ENCODE results near the gene PCNT. TPM values are rescaled to one million over a fixed set of nuclear protein-coding genes. Genes with fewer than 3 reads are reported as not detected.

Gene PCNT
- total RNA-seq, 1 experiment from 2014 or later = 41.0 TPM

GRCh38 chr21:46388206-46388880 is 64.4 kb downstream of the PCNT start:
- peaks cover 45% of the 10 kb centered on the region for H3K36me3 Mint-ChIP-seq
- H3K9me3 Mint-ChIP-seq = peaks cover 10% of the 10 kb centered on the region

More at GRCh38 chr21:46388206-46388880, 64.4 kb downstream of the PCNT start:
- H3K4me3 Mint-ChIP-seq = no peak overlapping the region
- H3K4me1 Mint-ChIP-seq = no peaks in the 10 kb centered on the region
- DNase-seq (ENCODE audit: low spot score) (no peak), ATAC-seq (no peak)
- H3K27ac Mint-ChIP-seq = no peak overlapping the region
- TF ChIP-seq HMGA2 (CRISPR knock-in tag; IDR thresholded peaks at IDR 0.05) (no peak), NR2C2 (CRISPR knock-in tag; IDR thresholded peaks at IDR 0.05) (no peak), NFYB (CRISPR knock-in tag; conservative IDR thresholded peaks at IDR 0.05; ENCODE audit: low read depth) (no peak), CDX4 (CRISPR knock-in tag; IDR thresholded peaks at IDR 0.05; ENCODE audit: borderline replicate concordance) (no peak), ZNF425 (CRISPR knock-in tag; conservative IDR thresholded peaks at IDR 0.05) (no peak), ZNF121 (CRISPR knock-in tag; IDR thresholded peaks at IDR 0.05) (no peak), TEAD4 (CRISPR knock-in tag; IDR thresholded peaks at IDR 0.05) (no peak), CTCF (IDR thresholded peaks at IDR 0.05) (no peak), ATF1 (CRISPR knock-in tag; IDR thresholded peaks at IDR 0.05) (no peak), ZNF263 (CRISPR knock-in tag; IDR thresholded peaks at IDR 0.05; ENCODE audit: low read depth) (no peak), RORB (CRISPR knock-in tag; IDR thresholded peaks at IDR 0.05) (no peak), ZNF512 (CRISPR knock-in tag; IDR thresholded peaks at IDR 0.05; ENCODE audit: borderline replicate concordance) (no peak), JUN (CRISPR knock-in tag; IDR thresholded peaks at IDR 0.05) (no peak), AFF4 (CRISPR knock-in tag; IDR thresholded peaks at IDR 0.05; ENCODE audit: borderline replicate concordance) (no peak), ZBTB21 (CRISPR knock-in tag; IDR thresholded peaks at IDR 0.05; ENCODE audit: borderline replicate concordance) (no peak), MAX (CRISPR knock-in tag; IDR thresholded peaks at IDR 0.05) (no peak), ESRRA (CRISPR knock-in tag; IDR thresholded peaks at IDR 0.05; ENCODE audit: borderline replicate concordance) (no peak)
- TF ChIP-seq, protein P1, sequence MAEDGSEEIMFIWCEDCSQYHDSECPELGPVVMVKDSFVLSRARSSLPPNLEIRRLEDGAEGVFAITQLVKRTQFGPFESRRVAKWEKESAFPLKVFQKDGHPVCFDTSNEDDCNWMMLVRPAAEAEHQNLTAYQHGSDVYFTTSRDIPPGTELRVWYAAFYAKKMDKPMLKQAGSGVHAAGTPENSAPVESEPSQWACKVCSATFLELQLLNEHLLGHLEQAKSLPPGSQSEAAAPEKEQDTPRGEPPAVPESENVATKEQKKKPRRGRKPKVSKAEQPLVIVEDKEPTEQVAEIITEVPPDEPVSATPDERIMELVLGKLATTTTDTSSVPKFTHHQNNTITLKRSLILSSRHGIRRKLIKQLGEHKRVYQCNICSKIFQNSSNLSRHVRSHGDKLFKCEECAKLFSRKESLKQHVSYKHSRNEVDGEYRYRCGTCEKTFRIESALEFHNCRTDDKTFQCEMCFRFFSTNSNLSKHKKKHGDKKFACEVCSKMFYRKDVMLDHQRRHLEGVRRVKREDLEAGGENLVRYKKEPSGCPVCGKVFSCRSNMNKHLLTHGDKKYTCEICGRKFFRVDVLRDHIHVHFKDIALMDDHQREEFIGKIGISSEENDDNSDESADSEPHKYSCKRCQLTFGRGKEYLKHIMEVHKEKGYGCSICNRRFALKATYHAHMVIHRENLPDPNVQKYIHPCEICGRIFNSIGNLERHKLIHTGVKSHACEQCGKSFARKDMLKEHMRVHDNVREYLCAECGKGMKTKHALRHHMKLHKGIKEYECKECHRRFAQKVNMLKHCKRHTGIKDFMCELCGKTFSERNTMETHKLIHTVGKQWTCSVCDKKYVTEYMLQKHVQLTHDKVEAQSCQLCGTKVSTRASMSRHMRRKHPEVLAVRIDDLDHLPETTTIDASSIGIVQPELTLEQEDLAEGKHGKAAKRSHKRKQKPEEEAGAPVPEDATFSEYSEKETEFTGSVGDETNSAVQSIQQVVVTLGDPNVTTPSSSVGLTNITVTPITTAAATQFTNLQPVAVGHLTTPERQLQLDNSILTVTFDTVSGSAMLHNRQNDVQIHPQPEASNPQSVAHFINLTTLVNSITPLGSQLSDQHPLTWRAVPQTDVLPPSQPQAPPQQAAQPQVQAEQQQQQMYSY (CRISPR knock-in tag; IDR thresholded peaks at IDR 0.05) = no peak
- TF ChIP-seq, protein P2, sequence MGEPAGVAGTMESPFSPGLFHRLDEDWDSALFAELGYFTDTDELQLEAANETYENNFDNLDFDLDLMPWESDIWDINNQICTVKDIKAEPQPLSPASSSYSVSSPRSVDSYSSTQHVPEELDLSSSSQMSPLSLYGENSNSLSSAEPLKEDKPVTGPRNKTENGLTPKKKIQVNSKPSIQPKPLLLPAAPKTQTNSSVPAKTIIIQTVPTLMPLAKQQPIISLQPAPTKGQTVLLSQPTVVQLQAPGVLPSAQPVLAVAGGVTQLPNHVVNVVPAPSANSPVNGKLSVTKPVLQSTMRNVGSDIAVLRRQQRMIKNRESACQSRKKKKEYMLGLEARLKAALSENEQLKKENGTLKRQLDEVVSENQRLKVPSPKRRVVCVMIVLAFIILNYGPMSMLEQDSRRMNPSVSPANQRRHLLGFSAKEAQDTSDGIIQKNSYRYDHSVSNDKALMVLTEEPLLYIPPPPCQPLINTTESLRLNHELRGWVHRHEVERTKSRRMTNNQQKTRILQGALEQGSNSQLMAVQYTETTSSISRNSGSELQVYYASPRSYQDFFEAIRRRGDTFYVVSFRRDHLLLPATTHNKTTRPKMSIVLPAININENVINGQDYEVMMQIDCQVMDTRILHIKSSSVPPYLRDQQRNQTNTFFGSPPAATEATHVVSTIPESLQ (CRISPR knock-in tag; IDR thresholded peaks at IDR 0.05) = no peak
- TF ChIP-seq, protein P3, sequence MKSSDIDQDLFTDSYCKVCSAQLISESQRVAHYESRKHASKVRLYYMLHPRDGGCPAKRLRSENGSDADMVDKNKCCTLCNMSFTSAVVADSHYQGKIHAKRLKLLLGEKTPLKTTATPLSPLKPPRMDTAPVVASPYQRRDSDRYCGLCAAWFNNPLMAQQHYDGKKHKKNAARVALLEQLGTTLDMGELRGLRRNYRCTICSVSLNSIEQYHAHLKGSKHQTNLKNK (CRISPR knock-in tag; IDR thresholded peaks at IDR 0.05) = no peak
- H3K27me3 Mint-ChIP-seq (ENCODE audit: low read depth) = no peaks in the 10 kb centered on the region
- CTCF ChIA-PET = no interaction called here
- POLR2A ChIA-PET = no interaction called here
